HG02610 (cell line): ENCODE results near the gene RFX3.

Experiments
- ATAC-seq: cut with Tn5 transposase; IDR thresholded peaks from one replicate; pipeline ENCODE4 v1.9.1; 2021; ENCODE audit warnings: mild to moderate bottlenecking, moderate library complexity; ENCODE audit not compliant: unreplicated experiment

RFX3 gene

DNA sequence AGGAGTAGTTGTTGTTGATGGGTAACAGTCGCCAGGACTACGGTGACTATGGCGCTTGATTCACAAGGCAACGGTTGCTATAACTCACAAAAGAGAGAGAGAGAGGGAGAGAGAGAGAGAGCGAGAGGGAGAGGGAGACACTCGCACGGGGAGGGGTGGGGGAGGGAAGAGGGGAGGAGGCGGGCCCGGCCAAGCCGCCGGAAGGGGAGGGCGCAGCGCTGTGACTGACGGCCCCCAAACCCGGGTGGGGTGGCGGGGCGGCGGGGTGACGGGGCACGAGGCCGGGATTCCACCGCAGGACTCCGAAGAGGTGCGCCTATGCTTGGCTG, at the start of gene RFX3:
Gene RFX3 (minus strand): TSS at position 166 of the 329 bp plus-strand sequence. CDS start 130,413 bp downstream, outside the sequence.
- peak; percentile 58 for ATAC-seq

DNA sequence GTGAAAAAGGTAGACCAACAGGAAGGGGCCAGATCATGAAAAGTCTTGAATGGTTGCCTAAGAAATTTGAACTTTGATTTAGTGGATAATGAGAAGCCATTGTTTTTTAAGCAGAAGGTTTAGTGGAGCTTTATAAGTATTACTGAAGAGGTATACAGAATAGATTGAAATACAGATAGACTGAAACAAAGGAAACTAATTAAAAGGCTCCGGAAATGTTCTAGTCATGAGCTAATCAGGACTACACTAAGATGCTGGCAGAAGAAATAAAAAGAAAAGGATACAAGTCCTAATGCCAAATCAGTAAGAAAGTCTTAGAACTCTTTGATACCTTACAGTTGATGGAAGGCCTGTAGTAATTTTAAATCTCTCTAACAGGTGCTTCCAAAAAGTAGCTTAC, 45.7 kb upstream of the RFX3 start:
- no peak for ATAC-seq

DNA sequence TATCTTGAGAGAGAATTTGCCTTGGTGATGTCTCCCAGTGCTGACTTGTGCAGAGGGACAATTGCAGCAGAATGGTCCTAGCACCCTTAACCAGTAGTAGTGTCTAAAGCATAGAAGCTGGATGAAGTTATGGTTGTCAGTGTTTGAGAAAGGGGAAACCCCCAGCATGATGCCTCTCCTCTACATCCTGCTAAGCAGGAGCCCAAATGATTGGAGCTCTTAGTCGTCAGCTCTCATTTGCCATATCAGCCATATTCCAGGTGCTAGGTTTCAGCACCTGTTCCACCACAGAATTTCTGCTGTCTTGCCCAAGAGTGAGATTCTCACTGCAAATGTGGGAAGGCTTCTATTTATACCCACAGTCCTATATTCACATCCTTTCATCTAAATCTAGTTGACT, 43.7 kb upstream of the RFX3 start:
- peak; percentile 50 for ATAC-seq

DNA sequence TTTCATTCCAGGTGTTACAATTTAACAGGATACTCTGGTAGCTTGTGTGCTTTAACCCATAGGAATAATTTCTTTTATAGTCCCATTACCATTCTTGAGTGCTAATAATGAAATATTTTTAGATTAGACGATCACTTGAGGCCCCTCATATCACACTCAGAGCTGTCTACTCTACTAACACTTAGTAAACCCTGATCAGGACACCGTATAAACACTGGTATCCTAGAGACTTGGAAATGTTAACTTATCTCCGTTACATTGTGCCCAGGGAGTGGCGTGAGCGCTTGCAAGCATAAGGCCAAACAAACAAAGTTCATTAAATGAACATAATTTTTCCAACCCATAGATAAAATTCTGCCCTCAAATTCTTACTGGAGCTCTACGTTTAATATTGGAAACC, 42.2 kb upstream of the RFX3 start:
- no peak for ATAC-seq

DNA sequence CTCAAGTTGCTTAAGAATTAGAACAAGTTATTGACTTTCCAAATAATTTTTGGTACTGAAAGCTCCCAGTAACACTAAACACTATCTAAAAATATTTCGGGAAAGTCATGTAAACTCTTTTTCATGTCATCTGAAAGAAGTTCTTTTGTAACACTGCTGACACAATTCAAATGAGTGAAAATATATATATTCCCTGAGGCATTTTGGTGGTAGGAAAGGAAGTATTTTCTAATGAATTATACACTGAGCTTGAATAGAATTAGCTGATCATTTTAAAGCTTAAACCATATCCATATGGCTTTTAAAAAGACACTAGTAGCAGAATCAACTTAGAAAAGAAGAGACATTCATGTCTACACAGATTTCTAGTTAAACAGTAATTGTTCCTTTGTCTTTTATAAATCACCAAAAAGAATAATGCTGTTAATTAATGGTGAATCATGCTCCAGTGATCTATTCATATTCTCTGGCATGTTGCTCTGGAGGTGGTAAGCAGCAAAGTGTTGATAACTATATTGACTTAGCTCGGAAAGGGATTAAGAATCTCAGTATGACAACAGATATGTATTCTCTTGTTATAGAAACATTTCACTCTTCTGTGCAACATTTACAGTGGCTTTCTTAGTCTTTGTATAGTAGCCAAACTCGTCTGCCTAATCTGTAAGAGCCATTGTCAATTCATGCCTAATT, 27.4 kb upstream of the RFX3 start:
- ATAC-seq = no peak

DNA sequence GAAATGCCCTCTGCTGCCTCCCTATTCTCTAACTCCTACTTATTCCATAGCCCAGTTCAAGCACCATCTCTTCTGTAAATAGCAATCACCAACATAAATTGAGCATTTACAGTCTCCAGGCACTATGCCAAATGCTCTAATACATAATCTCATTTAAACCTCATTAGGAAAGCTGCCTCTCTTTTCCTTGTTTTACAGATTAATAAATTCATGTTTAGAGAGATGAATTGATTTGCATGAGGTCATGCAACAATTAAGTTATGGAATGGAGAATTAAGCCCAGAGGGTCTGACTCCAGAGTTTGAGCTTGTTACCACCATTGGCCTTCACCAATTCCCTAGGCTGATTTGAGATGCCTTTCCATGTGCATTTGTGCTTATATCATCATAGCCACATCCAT, 23.4 kb upstream of the RFX3 start:
- no peak for ATAC-seq

DNA sequence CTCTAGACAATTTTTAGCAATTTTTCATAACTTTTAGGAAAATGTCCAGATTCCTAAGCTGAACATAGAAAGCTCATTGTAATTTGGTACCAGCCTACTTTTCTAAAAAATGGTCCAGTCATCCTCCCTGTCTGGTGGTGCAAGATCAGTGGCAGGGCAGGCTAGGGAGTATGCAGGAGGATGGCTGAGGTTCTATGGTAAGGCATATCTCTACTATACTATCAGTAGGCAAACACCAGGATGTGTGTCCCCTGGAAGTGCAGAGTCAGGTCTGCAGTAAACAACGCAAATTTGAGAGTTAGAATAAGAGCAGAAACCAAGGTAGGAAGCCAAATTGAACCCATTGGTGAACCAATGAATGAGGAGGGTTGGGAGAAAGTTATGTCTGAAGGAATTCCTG, 22.8 kb upstream of the RFX3 start:
- no peak for ATAC-seq

DNA sequence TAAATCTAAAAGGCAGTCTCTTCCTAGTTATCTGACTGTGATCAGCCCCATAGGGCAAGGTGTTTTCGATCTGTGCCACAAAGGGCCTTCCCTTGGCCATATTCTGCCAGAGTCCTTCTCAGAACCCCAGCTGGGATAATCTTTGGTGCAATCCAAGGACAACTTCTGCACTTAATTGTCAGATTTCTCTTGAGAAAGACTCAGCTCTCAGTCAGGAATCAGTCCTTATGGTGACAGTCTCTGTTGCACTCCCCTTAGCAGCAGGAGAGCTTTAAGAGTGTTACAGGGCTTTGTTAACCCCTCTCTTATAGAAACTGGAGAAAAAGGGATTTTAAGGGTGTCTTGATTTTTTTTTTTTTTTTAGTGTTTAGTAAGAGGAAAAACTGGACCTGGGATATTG, 15.4 kb upstream of the RFX3 start:
- ATAC-seq = no peak

DNA sequence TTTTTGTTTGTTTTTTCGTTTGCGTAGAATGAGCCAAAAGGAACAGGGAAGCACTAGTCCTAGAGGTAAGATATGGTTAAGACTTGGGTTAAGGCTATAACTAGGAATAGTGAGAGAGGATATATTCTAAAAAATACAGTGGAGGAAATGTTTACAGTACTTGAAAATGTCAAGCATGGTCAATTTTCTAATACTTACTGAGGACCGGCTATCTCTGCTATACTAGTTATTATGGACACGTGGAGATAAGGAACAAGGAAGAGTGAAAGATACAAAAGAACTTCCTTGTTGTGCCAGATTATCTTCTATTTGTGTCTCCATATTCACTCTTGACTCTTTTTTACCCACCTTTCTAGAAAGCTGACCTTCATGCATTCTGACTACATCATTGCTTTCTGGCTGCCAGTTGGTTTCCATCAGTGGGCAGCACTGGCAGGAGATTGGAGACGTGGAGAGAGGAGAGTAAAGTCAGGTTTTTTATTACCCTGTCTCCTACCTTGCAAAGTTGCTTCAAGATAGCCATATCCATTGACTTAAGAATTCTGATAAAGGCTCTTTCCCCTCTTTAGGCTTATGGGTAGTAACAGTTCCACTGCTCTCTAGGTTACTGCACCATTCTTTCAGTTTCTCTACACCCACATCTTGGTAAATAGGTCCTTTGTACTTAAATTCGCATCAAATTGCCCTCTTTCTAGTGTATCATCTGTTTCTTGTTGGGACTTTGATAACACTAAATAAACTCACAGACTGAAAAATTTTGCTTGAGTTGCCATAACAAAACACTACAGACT, 9.0 kb upstream of the RFX3 start:
- ATAC-seq = no peak

DNA sequence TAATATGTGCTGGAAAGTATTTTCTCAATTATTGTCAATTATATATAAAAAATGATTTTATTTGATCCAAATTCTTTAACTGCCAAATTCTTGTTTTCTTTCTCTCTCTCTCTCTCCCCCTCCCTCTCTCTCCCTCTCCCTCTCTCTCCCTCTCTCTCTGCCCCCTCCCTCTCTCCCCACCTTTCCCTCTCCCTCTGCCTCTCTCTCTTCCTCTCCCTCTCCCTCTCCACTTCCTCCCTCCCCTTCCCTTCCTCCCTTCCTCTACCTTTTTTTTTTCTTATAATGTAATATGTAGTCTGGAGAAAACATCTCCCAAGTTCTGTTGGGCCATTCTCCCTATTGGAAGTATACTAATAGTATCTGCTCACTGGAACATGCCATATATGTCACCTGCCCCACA, 6.4 kb upstream of the RFX3 start:
- ATAC-seq = no peak

DNA sequence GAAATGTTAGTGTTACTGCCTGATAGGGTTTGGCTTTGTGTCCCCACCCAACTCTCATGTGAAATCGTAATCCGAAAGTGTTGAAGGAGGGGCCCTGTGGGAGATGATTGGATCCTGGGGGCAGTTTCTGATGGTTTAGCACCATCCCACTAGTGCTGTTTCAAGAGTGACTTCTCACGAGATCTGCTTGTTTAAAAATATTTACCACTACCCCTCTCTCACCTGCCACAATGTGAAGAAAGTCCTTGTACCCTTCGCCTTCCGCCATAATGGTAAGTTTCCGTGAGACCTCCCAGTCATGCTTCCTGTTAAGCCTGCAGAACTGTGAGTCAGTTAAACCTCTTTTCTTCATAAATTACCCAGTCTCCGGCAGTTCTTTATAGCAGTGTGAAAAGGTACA, 2.6 kb upstream of the RFX3 start:
- ATAC-seq = no peak

DNA sequence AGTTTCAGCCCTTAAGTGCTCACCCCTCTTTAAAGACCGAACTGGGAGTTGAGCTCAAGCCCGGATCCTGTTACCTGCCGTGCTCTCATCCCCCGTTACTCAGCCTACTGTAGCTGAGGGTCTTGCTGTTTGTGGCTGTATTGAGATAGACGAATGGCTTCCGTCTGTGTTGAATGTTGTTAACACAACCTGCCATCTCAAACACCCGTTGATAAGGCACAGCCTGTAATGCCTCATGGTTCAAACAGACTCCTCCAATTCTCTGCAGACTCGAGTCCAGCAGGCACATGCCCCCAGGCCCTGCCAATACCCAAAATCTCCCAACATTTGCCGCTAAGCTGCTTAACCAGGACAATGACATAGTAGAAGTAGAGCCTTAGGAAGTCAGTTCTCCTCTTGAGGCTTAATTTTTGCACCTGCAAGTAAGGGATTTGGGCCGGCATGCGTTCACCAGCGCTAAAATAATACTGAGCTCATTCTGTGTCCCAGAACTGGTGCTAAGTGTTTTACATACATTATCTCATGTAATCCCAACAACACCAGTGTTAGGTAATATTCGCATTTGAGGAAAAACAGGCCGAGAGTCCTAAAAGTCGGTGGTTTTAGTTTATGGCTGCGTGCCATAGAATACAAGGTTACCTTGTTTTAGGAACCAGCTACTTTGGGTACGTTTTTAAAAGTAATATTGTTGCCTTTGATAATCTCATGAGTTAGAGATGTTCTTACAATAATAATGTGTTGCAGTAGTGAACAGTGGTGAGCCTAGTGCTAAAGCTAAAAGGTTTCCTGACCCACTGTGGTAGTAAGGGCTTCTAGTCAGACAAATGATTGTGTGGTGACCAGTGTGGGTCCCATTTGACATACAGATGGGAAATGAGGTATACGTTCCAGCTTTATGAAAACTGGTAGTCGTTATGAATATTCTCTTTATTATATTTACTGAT, 1.5 kb upstream of the RFX3 start:
- peak; percentile 0 for ATAC-seq

DNA sequence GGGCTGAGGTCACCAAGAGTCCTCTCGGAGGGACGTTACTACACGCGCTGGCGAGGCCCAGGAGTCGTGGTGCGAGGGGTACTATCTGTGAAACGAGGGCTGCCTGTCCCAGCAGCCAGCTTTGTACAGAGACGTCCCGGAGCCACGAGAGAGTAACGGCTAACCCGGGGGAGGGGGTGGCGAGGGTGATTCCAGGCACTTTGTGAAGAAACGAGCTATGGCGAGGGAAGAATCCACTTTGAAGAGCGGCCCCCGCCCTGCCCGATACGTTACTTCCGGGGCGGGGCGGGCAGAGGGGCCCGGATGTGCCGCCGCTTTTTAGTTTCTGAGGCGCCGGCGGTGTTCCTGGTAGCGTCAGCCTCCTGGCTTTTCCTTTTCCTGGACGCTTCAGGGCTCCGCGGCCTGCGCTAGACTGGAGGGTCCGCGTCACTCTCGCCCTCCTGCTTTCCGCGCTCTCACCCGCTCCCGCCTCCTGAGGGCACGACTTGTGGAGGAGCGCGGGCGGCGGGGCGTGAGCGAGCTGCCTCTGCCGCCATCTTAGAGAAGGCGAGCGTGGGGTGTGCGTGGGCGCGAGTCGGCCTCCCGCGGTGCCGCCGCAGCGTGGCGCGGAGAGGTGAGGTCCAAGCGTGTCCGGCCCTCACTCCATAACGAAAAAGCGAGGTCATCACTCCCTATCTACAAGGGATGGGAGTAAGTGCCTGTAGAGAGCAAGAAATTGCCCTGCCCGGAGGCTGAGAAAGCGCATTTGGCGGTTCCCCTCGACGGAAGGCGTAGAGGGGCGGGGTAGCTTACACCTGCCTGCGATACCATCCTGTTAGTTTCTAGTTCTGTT, 580 bp upstream of the RFX3 start:
- ATAC-seq = peak; percentile 68

DNA sequence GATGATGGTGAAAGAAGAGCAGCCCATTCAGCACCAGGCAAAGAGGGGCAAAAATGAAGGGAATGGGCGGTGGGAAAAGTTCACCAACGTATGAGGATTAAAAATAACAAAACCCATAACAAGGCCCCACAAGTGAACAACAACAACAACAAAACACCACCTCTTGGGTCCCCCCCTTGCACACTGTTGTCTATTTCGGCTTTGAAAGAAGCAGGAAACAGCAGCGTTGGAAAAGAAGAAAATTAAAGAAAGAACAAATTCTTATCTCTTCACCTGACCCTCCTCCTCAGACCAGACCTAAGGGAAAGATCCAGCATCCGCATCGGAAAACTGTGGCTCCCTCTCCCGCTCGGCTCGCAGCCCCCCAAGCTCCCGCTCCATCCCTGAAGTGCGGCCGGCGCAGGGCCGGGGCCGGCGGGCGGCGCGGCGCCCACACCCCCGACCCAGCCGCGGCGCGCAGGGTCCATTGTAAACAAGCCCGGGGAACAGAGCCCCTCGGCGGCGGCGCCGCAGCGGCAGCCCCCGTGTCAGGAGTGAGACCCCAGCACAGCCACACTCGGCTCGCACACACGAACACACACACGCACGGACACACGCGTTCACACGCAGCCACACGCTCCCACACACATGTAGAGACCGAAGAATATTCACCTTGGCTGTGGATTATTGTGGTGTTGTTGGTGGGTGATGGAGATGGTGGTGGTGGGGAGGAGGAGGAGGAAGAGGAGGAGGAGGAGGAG, 535 bp downstream of the RFX3 start:
- ATAC-seq = no peak

DNA sequence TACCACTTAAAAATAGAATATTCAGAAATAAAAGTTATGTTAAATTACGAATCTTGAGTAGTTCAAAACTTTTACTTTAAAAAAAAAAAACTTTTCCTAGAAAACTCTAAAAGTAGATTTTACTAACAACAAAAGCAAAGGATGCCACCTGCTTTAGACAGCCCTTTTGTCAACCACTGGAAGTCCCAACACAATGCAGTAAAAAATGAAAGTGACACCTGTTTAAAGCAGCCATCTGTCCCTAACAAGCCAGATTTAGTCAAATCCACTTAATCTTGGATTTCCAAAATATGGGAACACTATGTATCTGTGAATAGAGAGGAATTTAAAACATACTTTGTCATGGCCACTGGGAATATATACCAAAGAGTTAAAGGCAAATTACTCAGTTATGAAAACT, 3.8 kb downstream of the RFX3 start:
- ATAC-seq = no peak

DNA sequence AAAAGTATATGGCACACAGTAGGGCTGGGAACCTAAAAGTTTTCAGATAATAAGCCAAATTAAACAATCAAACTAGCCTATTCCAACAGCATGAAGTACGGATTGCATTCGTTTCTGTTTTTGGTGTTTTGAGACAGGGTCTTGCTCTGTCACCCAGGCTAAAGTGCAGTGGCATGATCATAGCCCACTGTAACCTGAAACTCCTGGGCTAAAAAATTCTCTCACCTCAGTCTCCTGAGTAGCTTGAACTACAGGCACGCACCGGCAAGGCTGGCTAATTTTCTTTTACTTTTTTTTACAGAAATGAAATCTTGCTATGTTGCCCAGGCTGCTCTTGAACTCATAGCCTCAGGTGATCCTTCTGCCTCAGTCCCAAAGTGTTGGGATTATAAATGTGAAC, 5.2 kb downstream of the RFX3 start:
- no peak for ATAC-seq

DNA sequence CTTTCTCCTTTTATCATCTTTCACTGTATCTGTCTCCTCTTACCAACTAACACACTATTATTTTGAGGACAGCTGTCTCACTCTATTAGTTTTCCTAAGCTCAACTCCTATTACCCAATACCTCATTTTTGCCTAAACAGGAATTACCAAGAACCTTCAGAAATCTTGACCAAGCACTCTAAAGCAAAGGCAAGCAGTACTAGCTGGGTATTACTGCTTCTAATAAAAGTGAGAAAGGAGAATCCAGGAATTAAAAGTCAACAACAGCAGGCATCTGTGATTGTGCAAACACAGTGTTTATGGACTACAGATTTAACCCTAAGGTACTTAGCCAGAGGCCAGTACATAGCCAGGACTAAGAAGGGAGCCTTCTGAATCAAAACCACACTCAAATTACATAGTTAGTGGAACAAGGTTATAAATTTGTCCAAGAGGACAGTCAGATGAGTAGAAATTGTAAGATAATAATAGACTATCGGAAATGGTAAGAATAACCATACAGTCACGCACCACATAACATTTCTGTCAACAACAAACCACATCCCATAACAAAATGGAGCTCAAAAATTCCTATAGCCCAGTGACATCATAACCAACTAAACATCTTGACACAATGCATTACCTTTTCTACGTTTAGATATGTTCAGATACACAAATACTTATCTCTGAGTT, 8.3 kb downstream of the RFX3 start:
- ATAC-seq = no peak

DNA sequence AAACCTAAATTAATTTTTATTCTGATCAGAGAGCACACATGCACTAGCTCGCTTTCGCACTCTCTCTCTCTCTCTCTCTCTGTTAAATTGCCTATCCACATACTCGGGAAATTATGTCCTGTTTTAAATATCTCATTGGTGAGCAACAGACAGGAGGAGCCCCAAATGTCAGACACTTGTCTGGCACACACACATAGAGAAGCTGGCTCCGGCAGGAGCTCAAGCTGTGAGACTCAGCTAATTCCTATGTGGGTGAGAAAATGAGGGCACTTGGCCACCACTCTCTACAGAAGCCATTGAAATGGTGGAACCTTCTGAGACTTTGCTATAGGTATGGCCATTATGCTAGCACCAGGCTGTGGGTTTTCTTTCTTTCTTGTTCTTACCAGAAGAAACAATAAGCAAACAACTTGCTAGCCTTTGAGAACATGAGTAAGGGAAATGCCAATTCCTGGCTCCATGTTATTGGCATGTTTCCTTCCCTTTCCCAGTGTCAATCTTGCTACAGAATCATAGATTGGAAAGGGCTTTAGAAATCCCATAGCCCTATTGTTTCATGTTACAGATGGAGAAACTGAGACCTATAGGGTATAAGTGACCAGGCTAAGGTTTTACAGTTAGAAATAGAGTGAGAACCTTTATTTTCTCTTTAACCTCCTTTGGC, 9.0 kb downstream of the RFX3 start:
- ATAC-seq = no peak

DNA sequence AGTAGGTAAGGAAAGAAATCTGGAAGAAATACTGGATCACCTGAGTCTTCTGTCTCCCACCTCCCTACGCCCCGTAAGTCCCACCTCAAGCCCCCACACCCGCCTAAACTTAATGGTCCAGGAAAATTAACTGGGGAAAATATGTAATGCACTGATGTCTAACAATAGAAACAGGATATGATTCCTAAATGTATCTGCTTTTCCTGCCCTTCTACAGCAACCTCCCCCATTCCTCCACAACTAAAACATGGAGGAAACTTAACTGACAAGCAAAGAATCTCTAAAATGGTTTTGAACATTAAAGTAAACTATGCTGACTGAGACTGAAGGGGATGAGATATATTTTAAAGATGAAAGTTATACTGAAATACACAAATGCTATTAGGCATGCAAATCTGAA, 10.4 kb downstream of the RFX3 start:
- no peak for ATAC-seq
